SK-N-MC (cell line): ENCODE data around the gene JPH3.

ENCODE experiments used
- DNase-seq: peaks from one replicate; pipeline ENCODE4 v3.0.0-alpha.2; 2011; ENCODE audit warnings: low read depth, low spot score
- H3K27ac ChIP-seq: fragments of 200-600 bp; sonication (generic); 2 replicates; pipeline ENCODE4 v1.5.1; 2016; ENCODE audit warnings: mixed run types
- H3K36me3 ChIP-seq: fragments of 200-600 bp; sonication (generic); 2 replicates; pipeline ENCODE4 v1.6.1; 2017; ENCODE audit warnings: antibody characterized with exemption, low read length, mixed read lengths; ENCODE audit not compliant: insufficient read depth
- H3K4me3 ChIP-seq: fragments of 200-600 bp; sonication (generic); 2 replicates; pipeline ENCODE4 v1.5.1; 2016
- H3K9ac ChIP-seq: fragments of 200-600 bp; sonication (generic); 2 replicates; pipeline ENCODE4 v1.8.0; 2017; ENCODE audit warnings: mixed run types, mixed read lengths; ENCODE audit not compliant: insufficient read length
- H3K9me3 ChIP-seq: fragments of 200-600 bp; sonication (generic); 2 replicates; pipeline ENCODE4 v1.6.1; 2017; ENCODE audit warnings: low read depth, mild to moderate bottlenecking, antibody characterized with exemption, low read length, moderate library complexity, mixed read lengths
- EZH2 ChIP-seq: fragments of 200-600 bp; sonication (generic); IDR thresholded peaks from one replicate; pipeline ENCODE4 v1.6.1; 2017; ENCODE audit warnings: antibody characterized with exemption
- FOXP2 ChIP-seq: optimal IDR thresholded peaks from 2 replicates; pipeline ENCODE3; 2011; ENCODE audit warnings: mild to moderate bottlenecking, moderate library complexity; ENCODE audit not compliant: insufficient read depth; ENCODE audit errors: extremely low read length, control extremely low read depth
- POLR2AphosphoS5 ChIP-seq: IDR thresholded peaks from 2 replicates; pipeline ENCODE4 v1.6.1; 2012; ENCODE audit warnings: mild to moderate bottlenecking, low read depth, low read length, borderline replicate concordance

Gene JPH3

DNA sequence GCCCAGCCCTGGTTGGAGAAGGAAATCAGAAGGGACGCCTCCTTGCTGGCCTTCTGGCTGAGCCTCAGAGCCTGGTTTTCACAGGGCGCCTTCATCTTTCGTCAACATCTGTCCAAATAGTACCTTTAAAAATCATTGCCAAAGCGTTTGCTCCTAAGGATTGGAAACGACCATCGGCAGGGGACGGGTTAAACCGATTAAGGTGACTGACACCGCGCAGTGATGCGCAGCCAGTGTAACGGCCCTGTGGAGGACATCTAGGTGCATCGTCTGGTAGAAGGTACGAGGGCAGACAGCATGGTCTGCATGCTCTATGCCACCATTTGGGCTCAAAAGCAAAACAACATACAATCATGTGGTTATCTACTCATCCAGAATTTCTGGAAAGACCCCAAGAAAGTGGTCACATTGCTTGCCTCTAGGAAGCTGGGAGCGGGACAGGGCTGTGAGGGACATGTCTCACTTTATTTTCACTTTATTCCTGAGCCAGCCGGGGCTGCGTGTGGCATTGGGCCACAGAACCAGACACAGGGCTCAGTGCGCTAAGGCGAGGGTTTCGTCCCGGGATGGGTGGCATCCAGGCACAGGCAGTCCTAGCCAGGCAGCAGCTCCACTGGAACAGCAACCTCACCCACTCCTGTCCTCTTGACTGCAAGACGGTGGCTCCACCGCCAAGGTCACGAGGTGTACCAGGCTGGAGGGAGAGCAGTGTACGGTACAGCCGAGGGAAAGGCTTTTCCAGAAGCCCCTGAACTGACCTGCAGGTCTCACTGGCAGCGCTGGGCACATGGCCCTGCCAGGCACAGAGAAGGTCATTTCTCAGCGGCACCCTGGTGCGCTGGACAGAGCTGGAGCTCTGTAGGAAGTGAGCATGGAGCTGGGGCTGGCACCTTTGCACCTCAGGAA lies 40.9 kb upstream of the JPH3 start:
- Histone ChIP-seq H3K4me3 (no peak overlapping the region), H3K9ac (no peak overlapping the region), H3K9me3 (no peaks in the 10 kb centered on the region), H3K36me3 (no peaks in the 10 kb centered on the region), H3K27ac (no peak overlapping the region)
- no peak for TF ChIP-seq POLR2AphosphoS5
- TF ChIP-seq FOXP2, result no peak
- no peak for TF ChIP-seq EZH2
- DNase-seq, result no peak

GRCh38 chr16:87562201-87562600 lies 40.1 kb upstream of the JPH3 start:
- H3K9me3 ChIP-seq, result no peaks in the 10 kb centered on the region
- H3K9ac ChIP-seq, result no peak overlapping the region
- H3K4me3 ChIP-seq, result no peak overlapping the region
- H3K36me3 ChIP-seq, result no peaks in the 10 kb centered on the region
- no peak for DNase-seq
- no peak overlapping the region for H3K27ac ChIP-seq
- TF ChIP-seq EZH2, result no peak
- TF ChIP-seq FOXP2, result no peak
- no peak for TF ChIP-seq POLR2AphosphoS5

DNA sequence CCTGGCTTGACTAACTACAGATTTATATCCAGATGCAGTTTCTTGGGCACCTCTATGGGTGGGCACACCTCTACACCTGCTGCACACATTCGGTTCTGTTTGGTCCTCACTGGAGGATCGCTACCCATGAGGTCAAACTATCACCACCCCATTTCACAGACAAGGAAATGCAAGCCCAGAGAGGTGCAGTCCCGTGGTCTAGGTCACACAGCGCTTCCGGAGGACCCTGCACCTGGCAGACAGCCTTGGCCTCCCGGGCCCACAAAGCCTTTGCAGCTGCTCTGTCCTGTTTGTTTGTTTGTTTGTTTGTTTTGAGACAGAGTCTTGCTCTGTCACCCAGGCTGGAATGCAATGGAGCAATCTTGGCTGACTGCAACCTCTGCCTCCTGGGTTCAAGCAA lies 39.3 kb upstream of the JPH3 start:
- Histone ChIP-seq H3K9me3 (no peaks in the 10 kb centered on the region), H3K4me3 (no peak overlapping the region), H3K9ac (no peak overlapping the region), H3K36me3 (no peaks in the 10 kb centered on the region), H3K27ac (no peak overlapping the region)
- no peak for TF ChIP-seq POLR2AphosphoS5
- TF ChIP-seq FOXP2, result no peak
- no peak for TF ChIP-seq EZH2
- DNase-seq, result no peak

- H3K9ac ChIP-seq, result no peak overlapping the region
- no peak for TF ChIP-seq EZH2
- no peak for TF ChIP-seq POLR2AphosphoS5
- TF ChIP-seq FOXP2, result no peak
- no peaks in the 10 kb centered on the region for H3K36me3 ChIP-seq
- H3K4me3 ChIP-seq, result no peak overlapping the region
- H3K27ac ChIP-seq, result no peak overlapping the region
- DNase-seq, result no peak
- no peaks in the 10 kb centered on the region for H3K9me3 ChIP-seq
Observed at GRCh38 chr16:87563714-87564523, 38.4 kb upstream of the JPH3 start.

DNA sequence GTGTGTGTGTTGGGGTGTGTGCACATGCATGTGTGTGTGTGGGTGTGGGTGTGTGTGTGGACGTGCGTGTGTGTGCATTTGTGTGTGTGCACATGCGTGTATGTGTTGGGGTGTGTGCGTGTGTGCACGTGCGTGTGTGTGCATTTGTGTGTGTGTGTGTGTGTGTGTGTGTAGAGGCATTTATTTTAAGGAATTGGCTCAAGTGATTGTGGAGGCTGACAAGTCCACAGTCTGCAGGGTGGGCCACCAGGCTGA lies 37.9 kb upstream of the JPH3 start:
- DNase-seq, result no peak
- TF ChIP-seq FOXP2, result no peak
- no peak for TF ChIP-seq EZH2
- TF ChIP-seq POLR2AphosphoS5, result no peak
- no peak overlapping the region for H3K4me3 ChIP-seq
- H3K36me3 ChIP-seq, result no peaks in the 10 kb centered on the region
- no peaks in the 10 kb centered on the region for H3K9me3 ChIP-seq
- no peak overlapping the region for H3K27ac ChIP-seq
- no peak overlapping the region for H3K9ac ChIP-seq

DNA sequence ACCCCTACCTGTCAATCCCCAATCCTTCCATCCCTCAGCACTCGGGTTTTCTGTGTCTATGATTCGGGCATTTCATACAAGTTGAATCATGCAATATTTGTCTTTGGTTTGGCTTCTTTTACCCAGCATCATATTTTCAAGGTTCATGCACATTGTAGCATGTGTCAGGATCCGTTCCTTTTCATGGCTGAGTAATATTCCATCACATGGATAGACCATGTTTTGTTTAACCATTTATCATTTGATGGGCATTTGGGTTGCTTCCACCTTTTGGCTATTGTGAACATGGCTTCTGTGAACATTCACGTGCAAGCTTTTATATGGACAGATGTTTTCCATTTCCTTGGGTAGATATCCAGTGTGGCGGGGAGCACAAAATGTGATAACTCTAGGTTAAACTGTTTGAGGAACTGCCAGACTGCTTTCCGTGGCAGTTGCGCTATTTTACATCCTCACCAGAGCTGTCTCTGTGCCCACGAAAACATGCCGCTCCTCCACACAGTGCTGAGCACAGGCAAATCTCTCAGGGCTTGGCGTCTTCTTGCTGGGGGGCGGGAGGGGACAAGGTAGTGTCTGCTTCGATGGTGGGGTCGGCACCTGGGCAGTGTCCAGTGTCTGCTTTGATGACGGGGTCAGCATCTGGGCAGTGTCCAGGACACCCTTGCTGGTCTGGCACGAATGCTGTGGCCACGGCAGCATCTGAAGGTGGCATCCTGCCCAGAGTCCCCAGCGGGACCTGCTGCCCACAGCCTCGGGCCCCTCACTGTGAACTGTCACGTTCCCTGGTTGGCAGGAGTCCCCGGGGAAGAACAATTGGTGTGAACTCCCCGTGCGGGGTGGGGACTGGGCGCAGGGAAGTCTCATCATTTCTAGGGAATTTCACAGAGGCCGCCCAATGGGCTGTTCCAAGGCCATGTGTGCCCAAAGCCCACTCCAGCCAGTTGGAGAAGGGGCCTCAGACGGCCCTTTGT lies 32.4 kb upstream of the JPH3 start:
- Histone ChIP-seq H3K4me3 (no peak overlapping the region), H3K27ac (no peak overlapping the region), H3K36me3 (no peaks in the 10 kb centered on the region), H3K9me3 (no peaks in the 10 kb centered on the region), H3K9ac (no peak overlapping the region)
- no peak for TF ChIP-seq POLR2AphosphoS5
- no peak for TF ChIP-seq EZH2
- DNase-seq, result no peak

DNA sequence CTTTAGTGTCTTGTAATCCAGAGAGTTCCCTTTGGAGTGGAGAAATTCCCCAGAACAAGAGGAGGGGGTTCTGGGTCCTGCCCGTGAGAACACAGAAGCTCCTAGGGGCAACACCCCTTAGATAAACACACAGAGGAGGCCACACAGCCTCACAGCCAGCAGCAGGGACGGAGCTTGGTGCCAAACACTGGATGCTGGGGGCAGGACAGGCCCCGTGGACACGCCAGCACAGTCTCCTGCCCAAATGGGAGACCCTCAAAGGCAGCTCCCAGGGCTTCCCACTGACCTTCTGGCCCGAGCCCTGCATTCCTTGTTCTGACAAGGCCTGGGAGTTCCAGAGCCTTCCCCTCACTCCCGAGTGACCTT lies 31.8 kb upstream of the JPH3 start:
- no peaks in the 10 kb centered on the region for H3K36me3 ChIP-seq
- TF ChIP-seq POLR2AphosphoS5, result no peak
- no peak for TF ChIP-seq FOXP2
- TF ChIP-seq EZH2, result no peak
- H3K9me3 ChIP-seq, result no peaks in the 10 kb centered on the region
- no peak overlapping the region for H3K27ac ChIP-seq
- no peak overlapping the region for H3K4me3 ChIP-seq
- DNase-seq, result no peak
- H3K9ac ChIP-seq, result no peak overlapping the region
